DOHH2 (cell line): ENCODE results near the gene EFCAB13.

Experiments used
- H3F3A ChIP-seq: fragments of 200-600 bp; sonication (generic), shearing (Covaris generic); 2 replicates; pipeline ENCODE4 v1.6.0; 2016; ENCODE audit warnings: antibody characterized with exemption, mild to moderate bottlenecking; ENCODE audit not compliant: control insufficient read depth, insufficient read depth
- H3K27ac ChIP-seq: fragments of 200-600 bp; sonication (generic); 2 replicates; pipeline ENCODE4 v1.5.1; 2014; ENCODE audit warnings: low read depth, mild to moderate bottlenecking, low read length, moderate library complexity
- H3K27me3 ChIP-seq: fragments of 200-600 bp; sonication (generic); 2 replicates; pipeline ENCODE4 v1.6.1; 2014; ENCODE audit warnings: mild to moderate bottlenecking, low read length, mixed read lengths; ENCODE audit not compliant: control insufficient read depth
- H3K36me3 ChIP-seq: fragments of 200-600 bp; sonication (generic); 2 replicates; pipeline ENCODE4 v1.6.1; 2014; ENCODE audit warnings: mild to moderate bottlenecking, low read length, moderate library complexity, mixed read lengths; ENCODE audit not compliant: control insufficient read depth
- H3K4me1 ChIP-seq: fragments of 200-600 bp; sonication (generic); 2 replicates; pipeline ENCODE4 v1.6.1; 2014; ENCODE audit warnings: mild to moderate bottlenecking, low read length, mixed read lengths; ENCODE audit not compliant: control insufficient read depth
- H3K4me2 ChIP-seq: fragments of 200-600 bp; sonication (generic); 2 replicates; pipeline ENCODE4 v1.6.0; 2014; ENCODE audit warnings: mild to moderate bottlenecking, low read length, moderate library complexity
- H3K4me3 ChIP-seq: fragments of 200-600 bp; sonication (generic); 2 replicates; pipeline ENCODE4 v1.5.1; 2014; ENCODE audit warnings: mild to moderate bottlenecking, low read length, mixed read lengths
- H3K79me2 ChIP-seq: fragments of 200-600 bp; sonication (generic); 2 replicates; pipeline ENCODE4 v1.6.1; 2014; ENCODE audit warnings: mild to moderate bottlenecking, low read length, mixed read lengths; ENCODE audit not compliant: control insufficient read depth
- H3K9me2 ChIP-seq: fragments of 200-600 bp; sonication (generic); replicated peaks from 2 replicates; pipeline ENCODE4 v1.6.1; 2014; ENCODE audit warnings: mild to moderate bottlenecking, low read length, mixed read lengths; ENCODE audit not compliant: control insufficient read depth
- H3K9me3 ChIP-seq: fragments of 200-600 bp; sonication (generic); 2 replicates; pipeline ENCODE4 v1.6.1; 2014; ENCODE audit warnings: antibody characterized with exemption, low read length, mixed read lengths; ENCODE audit not compliant: control insufficient read depth, insufficient read depth
- H4K20me1 ChIP-seq: fragments of 200-600 bp; sonication (generic); 2 replicates; pipeline ENCODE4 v1.6.0; 2014; ENCODE audit warnings: low read depth, mild to moderate bottlenecking, antibody characterized with exemption, low read length, moderate library complexity; ENCODE audit not compliant: control insufficient read depth, insufficient read depth
- EZH2phosphoT487 ChIP-seq: fragments of 200-600 bp; sonication (generic); IDR thresholded peaks from 2 replicates; pipeline ENCODE4 v1.6.1; 2017; ENCODE audit warnings: borderline replicate concordance, mild to moderate bottlenecking, antibody characterized with exemption, low read length, moderate library complexity, mixed read lengths
- TF ChIP-seq, protein P1 (sequence below): fragments of 200-600 bp; sonication (generic); IDR thresholded peaks from one replicate; pipeline ENCODE4 v1.5.1; 2014; ENCODE audit warnings: antibody characterized with exemption, mild to moderate bottlenecking, low read depth, low read length; ENCODE audit not compliant: poor library complexity, severe bottlenecking

Gene EFCAB13

GRCh38 chr17:47320879-47321502, 2.8 kb upstream of the EFCAB13 start:
- Histone ChIP-seq H3K36me3 (no peaks in the 10 kb centered on the region), H4K20me1 (no peaks in the 10 kb centered on the region), H3K4me2 (no peak overlapping the region), H3K27ac (no peak overlapping the region), H3F3A (peaks cover 18% of the 10 kb centered on the region), H3K4me3 (no peak overlapping the region), H3K9me3 (peaks cover 3% of the 10 kb centered on the region; the same call in 1 of the 2 replicates), H3K27me3 (peaks cover 28% of the 10 kb centered on the region), H3K9me2 (no peaks in the 10 kb centered on the region), H3K79me2 (no peaks in the 10 kb centered on the region), H3K4me1 (peaks cover 30% of the 10 kb centered on the region)
- TF ChIP-seq EZH2phosphoT487, result no peak
- TF ChIP-seq, protein P1, sequence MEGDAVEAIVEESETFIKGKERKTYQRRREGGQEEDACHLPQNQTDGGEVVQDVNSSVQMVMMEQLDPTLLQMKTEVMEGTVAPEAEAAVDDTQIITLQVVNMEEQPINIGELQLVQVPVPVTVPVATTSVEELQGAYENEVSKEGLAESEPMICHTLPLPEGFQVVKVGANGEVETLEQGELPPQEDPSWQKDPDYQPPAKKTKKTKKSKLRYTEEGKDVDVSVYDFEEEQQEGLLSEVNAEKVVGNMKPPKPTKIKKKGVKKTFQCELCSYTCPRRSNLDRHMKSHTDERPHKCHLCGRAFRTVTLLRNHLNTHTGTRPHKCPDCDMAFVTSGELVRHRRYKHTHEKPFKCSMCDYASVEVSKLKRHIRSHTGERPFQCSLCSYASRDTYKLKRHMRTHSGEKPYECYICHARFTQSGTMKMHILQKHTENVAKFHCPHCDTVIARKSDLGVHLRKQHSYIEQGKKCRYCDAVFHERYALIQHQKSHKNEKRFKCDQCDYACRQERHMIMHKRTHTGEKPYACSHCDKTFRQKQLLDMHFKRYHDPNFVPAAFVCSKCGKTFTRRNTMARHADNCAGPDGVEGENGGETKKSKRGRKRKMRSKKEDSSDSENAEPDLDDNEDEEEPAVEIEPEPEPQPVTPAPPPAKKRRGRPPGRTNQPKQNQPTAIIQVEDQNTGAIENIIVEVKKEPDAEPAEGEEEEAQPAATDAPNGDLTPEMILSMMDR, result no peak

- H4K20me1 ChIP-seq, result no peaks in the 10 kb centered on the region
- H3K27me3 ChIP-seq, result peaks cover 47% of the 10 kb centered on the region
- no peak overlapping the region for H3K27ac ChIP-seq
- peaks cover 3% of the 10 kb centered on the region; the same call in 1 of the 2 replicates for H3K9me3 ChIP-seq
- peaks cover 23% of the 10 kb centered on the region for H3K4me1 ChIP-seq
- TF ChIP-seq, protein P1, result no peak
- no peak for TF ChIP-seq EZH2phosphoT487
- peak overlapping the region; percentile 99 for H3K4me2 ChIP-seq
- H3F3A ChIP-seq, result peaks cover 18% of the 10 kb centered on the region
- no peaks in the 10 kb centered on the region for H3K9me2 ChIP-seq
- peak overlapping the region; percentile 83 for H3K4me3 ChIP-seq
- H3K79me2 ChIP-seq, result no peaks in the 10 kb centered on the region
- no peaks in the 10 kb centered on the region for H3K36me3 ChIP-seq
Observed at GRCh38 chr17:47324224-47325020, 667 bp downstream of the EFCAB13 start.

GRCh38 chr17:47325176-47325575, 1.4 kb downstream of the EFCAB13 start:
- Histone ChIP-seq H3K4me2 (peak overlapping the region; percentile 99), H3K27me3 (peaks cover 52% of the 10 kb centered on the region)

More at GRCh38 chr17:47325176-47325575, 1.4 kb downstream of the EFCAB13 start:
- no peak for TF ChIP-seq EZH2phosphoT487
- TF ChIP-seq, protein P1, result no peak
- H3K27ac ChIP-seq, result no peak overlapping the region
- H3K4me1 ChIP-seq, result peaks cover 23% of the 10 kb centered on the region
- H3K36me3 ChIP-seq, result no peaks in the 10 kb centered on the region
- peak overlapping the region; percentile 83 for H3K4me3 ChIP-seq
- no peaks in the 10 kb centered on the region for H4K20me1 ChIP-seq
- H3K9me2 ChIP-seq, result no peaks in the 10 kb centered on the region
- peaks cover 3% of the 10 kb centered on the region; the same call in 1 of the 2 replicates for H3K9me3 ChIP-seq
- peaks cover 18% of the 10 kb centered on the region for H3F3A ChIP-seq
- no peaks in the 10 kb centered on the region for H3K79me2 ChIP-seq
